Esophagus muscularis mucosa (tissue), 4 donors: ENCODE measurements around the gene SCGB1C2. TPM values are rescaled to one million over a fixed set of nuclear protein-coding genes. Genes with fewer than 3 reads are reported as not detected.
"Not testable (repeated sequence)": the region's sequence is repeated elsewhere in the genome, so short reads cannot be mapped to it uniquely, and the experiment has no call there.

ENCODE experiments used
- DNase-seq: peaks from one replicate; pipeline ENCODE4 v3.0.0-alpha.2; 2017; ENCODE audit errors: extremely low spot score
- H3K27ac ChIP-seq, 4 donors: fragments of 200-600 bp; sonication (generic); replicated peaks in 1 of 4; 1 replicate in 3 of 4; 2 replicates in 1 of 4; pipeline ENCODE4 v1.5.1; 2016 to 2019; ENCODE audit warnings: mild to moderate bottlenecking in 1 of 4
- H3K27me3 ChIP-seq, 4 donors: fragments of 200-600 bp; sonication (generic); one replicate each; pipeline versions ENCODE4 v1.5.1 to v1.6.0; 2016 to 2019
- H3K36me3 ChIP-seq, 4 donors: fragments of 200-600 bp; sonication (generic); one replicate each; pipeline ENCODE4 v1.5.1; 2016 to 2019
- H3K4me1 ChIP-seq, 4 donors: fragments of 200-600 bp; sonication (generic); one replicate each; pipeline ENCODE4 v1.5.1; 2016 to 2019
- H3K4me3 ChIP-seq, 4 donors: fragments of 200-600 bp; sonication (generic); 1 replicate in 2 of 4; 2 replicates in 2 of 4; pipeline ENCODE4 v1.5.1; 2016 to 2019; ENCODE audit warnings: mild to moderate bottlenecking in 4 of 4, moderate library complexity in 1 of 4
- H3K9me3 ChIP-seq, 4 donors: fragments of 200-600 bp; sonication (generic); 1 replicate in 3 of 4; 2 replicates in 1 of 4; pipeline ENCODE4 v1.5.1; 2016 to 2019
- CTCF ChIP-seq, 3 experiments: fragments of 200-600 bp in 2 of 3; fragments of 450-650 bp in 1 of 3; sonication (generic) in 2 of 3; IDR thresholded peaks; one replicate each; pipeline ENCODE4 v1.5.1; 2017 to 2019; ENCODE audit warnings: antibody characterized with exemption in 3 of 3, mild to moderate bottlenecking in 2 of 3, moderate library complexity in 1 of 3
- EP300 ChIP-seq: sonication (generic); formaldehyde crosslinking; IDR thresholded peaks from one replicate; pipeline ENCODE4 v1.6.1; 2017; ENCODE audit warnings: antibody characterized with exemption
- POLR2A ChIP-seq: fragments of 450-650 bp; IDR thresholded peaks from one replicate; pipeline ENCODE4 v1.6.1; 2017; ENCODE audit warnings: antibody characterized with exemption, moderate library complexity, mild to moderate bottlenecking, low read depth
- POLR2AphosphoS5 ChIP-seq, 2 donors: sonication (generic); formaldehyde crosslinking; IDR thresholded peaks; one replicate each; pipeline ENCODE4 v1.6.1; 2017; ENCODE audit warnings: antibody characterized with exemption in 2 of 2
- WGBS: methylation state at CpG from one replicate; pipeline ENCODE4 v1.1.5; 2018; 5-methylcytosine and 5-hydroxymethylcytosine counted together
- intact Hi-C: fragments of 100-400 bp; cut with DNase I; formaldehyde crosslinking; loops from one replicate; pipeline ENCODE4 v1.15.1; 2023
- total RNA-seq, 4 donors: library from RNA; depleted of rRNA; stranded (reverse); fragments of >200 nt; gene quantifications; one replicate each; pipeline versions ENCODE4 v1.1.0 to v1.2.1, GENCODE V29; 2016

Gene SCGB1C2
- total RNA-seq, 4 donors from 2014 or later = not detected

DNA sequence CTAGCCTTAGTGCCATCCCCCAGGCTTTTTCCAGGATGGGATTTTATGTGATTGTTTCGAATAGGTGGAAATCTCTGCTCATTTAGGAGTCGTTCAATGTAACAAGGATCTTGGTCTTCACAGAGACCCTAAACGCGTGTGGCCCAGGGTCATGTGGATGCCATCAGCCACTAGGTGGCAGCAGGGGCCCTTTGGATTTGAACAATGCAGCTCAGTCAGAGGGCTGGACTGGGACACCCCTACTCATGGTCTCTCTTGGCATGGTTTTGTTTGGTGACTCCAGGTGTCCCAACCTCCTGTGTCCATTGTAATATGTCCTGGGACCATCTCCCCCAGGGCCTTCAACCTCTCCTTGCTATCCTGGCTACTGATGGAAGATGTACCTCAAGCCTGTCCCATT lies 838 bp upstream of the SCGB1C2 start:
- H3K4me1 ChIP-seq, intact Hi-C loops, H3K27me3 ChIP-seq, H3K36me3 ChIP-seq, DNase-seq, H3K9me3 ChIP-seq, H3K4me3 ChIP-seq, H3K27ac ChIP-seq: not testable (repeated sequence)
- peak in 2 of 3 experiments; percentile 28 to 45 for TF ChIP-seq CTCF (IDR thresholded peaks at IDR 0.05)
- no CpG with 5 or more reads among the region's 4 CpGs for WGBS

GRCh38 chr17:139401-140205 lies 2.2 kb downstream of the SCGB1C2 start:
- Histone ChIP-seq H3K27me3 (peaks cover 0 to 11% (median 0%) of the 10 kb centered on the region in 4 donors), H3K4me1 (peaks cover 3 to 12% (median 8%) of the 10 kb centered on the region in 4 donors)
- H3K9me3 ChIP-seq, intact Hi-C loops, DNase-seq, H3K36me3 ChIP-seq, H3K27ac ChIP-seq, H3K4me3 ChIP-seq: not testable (repeated sequence)
- 88% methylated on average over 3 of the region's 22 CpGs for WGBS

DNA sequence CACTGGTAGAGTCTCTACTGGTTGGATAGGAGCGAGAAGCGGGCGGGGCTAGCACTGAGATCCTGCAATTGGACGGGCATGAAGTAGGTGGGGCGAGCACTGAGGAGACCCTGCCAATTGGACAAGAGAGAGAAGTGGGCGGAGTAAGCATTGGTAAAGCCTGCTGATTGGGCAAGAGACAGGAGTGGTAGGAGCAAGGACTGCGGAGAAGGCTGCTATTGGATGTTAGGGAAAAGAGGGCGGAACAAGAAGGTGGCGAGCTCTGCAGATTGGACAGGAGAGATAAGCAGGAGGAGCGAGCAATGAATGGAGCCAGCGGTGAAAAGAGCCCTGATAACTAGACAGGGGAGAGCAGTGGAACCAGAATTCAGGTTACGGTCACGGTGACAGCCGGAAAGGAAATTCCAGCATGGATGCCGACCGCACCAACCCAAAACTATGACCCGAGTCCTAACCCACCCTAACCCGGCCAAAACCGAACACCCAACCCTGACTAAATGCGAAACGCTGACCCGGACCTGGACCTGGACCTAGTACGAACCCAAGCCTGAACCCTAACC lies 4.8 kb downstream of the SCGB1C2 start:
- H3K27ac ChIP-seq = no peak overlapping the region
- peaks cover 0 to 11% (median 0%) of the 10 kb centered on the region in 4 donors for H3K27me3 ChIP-seq
- TF ChIP-seq POLR2A = no peak
- no peak for TF ChIP-seq POLR2AphosphoS5 (IDR thresholded peaks at IDR 0.05)
- no peak for TF ChIP-seq CTCF (IDR thresholded peaks at IDR 0.05)
- TF ChIP-seq EP300 = no peak
- no peaks in the 10 kb centered on the region for H3K9me3 ChIP-seq
- 89% methylated on average over 23 of the region's 23 CpGs for WGBS
- DNase-seq = no peak
- peaks cover 3 to 13% (median 8%) of the 10 kb centered on the region in 4 donors for H3K4me1 ChIP-seq
- H3K36me3 ChIP-seq = no peaks in the 10 kb centered on the region
- intact Hi-C loops = no loop called here
- H3K4me3 ChIP-seq = no peak overlapping the region

DNA sequence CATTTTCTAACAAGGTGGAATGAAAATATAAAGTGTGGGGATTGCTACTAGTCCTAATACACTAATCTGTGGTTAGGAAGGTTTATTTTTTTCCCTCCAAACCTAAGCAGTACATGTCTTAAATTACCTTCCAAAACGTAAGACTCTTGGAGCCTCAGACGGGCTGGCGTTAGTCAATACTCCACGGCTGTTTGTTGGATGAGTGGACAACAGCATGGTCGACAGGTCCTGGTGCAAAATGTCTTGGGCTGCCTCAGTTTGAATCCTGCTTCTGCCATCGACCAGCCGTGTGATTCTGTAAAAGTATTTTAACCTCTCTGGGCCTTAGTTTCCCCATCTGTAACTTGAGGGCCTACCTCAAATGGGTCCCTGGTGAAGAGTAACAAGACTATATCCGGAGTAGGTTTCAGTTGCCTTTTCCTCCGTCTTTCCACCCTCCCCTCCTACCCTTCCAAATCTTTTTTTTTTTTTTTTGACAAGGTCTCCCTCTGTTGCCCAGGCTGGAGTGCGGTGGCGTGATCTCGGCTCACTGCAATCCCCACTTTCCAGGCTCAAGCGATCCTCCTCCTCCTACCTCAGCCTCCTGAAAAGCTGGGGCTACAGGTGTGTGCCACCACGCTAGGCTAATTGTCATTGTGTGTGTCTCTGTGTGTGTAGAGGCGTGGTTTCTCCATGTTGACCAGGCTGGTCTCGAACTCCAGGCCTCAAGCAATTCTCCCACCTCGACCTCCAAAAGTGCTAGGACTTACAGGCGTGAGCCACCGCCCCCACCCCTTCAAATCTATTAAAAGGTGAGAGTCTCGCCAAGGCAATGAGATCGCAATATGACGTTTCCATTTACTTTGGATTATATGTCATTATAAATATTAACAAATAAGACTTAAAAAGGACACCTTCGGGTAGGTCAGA lies 5.8 kb downstream of the SCGB1C2 start:
- H3K36me3 ChIP-seq = peaks cover 0 to 4% (median 2%) of the 10 kb centered on the region in 4 donors
- intact Hi-C loops = no loop called here
- H3K9me3 ChIP-seq = no peaks in the 10 kb centered on the region
- H3K4me3 ChIP-seq = no peak overlapping the region
- WGBS = 77% methylated on average over 23 of the region's 23 CpGs
- peaks cover 0 to 11% (median 0%) of the 10 kb centered on the region in 4 donors for H3K27me3 ChIP-seq
- TF ChIP-seq EP300 = no peak
- TF ChIP-seq POLR2AphosphoS5 (IDR thresholded peaks at IDR 0.05) = no peak
- no peak for TF ChIP-seq POLR2A
- TF ChIP-seq CTCF (IDR thresholded peaks at IDR 0.05) = no peak
- H3K4me1 ChIP-seq = peaks cover 3 to 13% (median 8%) of the 10 kb centered on the region in 4 donors
- no peak for DNase-seq
- H3K27ac ChIP-seq = no peak overlapping the region

DNA sequence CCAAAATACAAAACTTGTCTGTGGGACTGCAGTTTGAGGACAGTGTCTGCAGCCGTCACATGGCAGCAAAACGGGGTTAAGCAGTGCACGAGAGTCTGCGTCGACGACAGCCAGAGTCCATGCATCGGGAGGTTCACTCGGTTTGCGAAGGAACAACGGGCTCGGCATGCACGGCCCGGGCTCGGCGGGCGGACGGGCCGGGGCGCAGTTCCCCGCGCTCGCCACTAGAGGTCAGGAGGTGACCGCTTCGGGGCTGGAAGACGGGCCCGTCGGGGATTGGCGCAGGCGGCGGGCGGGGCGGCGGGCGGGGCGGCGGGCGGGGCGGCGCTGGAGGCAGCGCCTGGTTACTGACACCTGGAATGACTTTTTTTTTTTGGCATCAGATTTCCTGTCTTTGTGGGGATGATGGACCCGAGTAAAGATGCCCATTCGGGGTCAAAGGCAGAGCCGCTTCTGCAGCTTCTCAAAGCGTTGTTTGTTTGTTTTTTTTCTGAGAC lies 6.5 kb downstream of the SCGB1C2 start:
- Histone ChIP-seq H3K4me1 (peaks cover 3 to 13% (median 8%) of the 10 kb centered on the region in 4 donors), H3K9me3 (no peaks in the 10 kb centered on the region), H3K36me3 (peaks cover 0 to 6% (median 2%) of the 10 kb centered on the region in 4 donors), H3K27ac (peak overlapping the region in 1 of 4 donors; percentile 10), H3K4me3 (peak overlapping the region in 1 of 4 donors; percentile 26), H3K27me3 (peaks cover 0 to 11% (median 0%) of the 10 kb centered on the region in 4 donors)
- intact Hi-C loops = no loop called here
- DNase-seq = peak; percentile 94
- 3% methylated on average over 14 of the region's 44 CpGs for WGBS
- no peak for TF ChIP-seq EP300
- no peak for TF ChIP-seq POLR2A
- peak; percentile 90 to 97 (median 94) for TF ChIP-seq CTCF (IDR thresholded peaks at IDR 0.05)
- TF ChIP-seq POLR2AphosphoS5 (IDR thresholded peaks at IDR 0.05) = peak; percentile 12 to 59
